Measurements from ENCODE around the gene DCAF15. TPM values are rescaled to one million over a fixed set of nuclear protein-coding genes. Genes with fewer than 3 reads are reported as not detected.

Gene DCAF15
- total RNA-seq, 1 experiment from 2014 or later, result 35.5 TPM

DNA sequence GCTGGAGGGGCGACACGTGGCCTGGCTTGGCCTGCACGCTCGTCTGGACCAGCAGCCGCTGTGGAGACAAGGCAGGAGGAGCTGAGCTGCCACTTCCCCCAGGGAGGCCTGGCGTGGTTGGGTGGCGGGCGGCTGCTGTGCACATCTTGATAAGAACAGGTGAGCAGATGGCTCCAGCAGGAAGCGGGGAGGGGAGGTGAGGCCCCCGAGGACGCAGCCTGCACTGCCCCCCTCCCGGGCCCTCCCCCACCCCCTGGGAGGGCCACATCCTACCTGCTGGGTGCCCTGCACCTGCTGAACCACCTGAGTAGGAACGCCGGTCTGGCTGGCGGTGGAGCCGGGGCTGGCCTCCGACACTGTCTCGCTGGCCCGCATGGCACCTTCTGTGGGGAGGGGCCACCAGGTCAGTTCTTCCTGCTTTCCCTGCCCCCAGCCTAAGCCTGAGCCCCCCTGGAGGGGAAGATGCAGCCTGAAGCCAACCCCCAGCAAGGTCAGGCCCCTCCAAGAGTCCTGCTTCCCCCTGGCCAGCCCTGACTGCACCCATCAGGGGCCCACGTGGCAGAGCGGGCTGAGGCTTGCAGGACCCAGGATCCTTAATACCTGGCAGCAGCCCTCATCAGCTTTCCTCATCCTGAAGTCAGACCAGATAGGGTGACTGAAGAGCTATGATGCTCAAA lies 31.0 kb downstream of the DCAF15 start:
- Mint-ChIP-seq H3K27me3 (ENCODE audit: unreplicated experiment) (no peaks in the 10 kb centered on the region), H3K9me3 (ENCODE audit: low read depth, unreplicated experiment) (no peaks in the 10 kb centered on the region), H3K27ac (ENCODE audit: unreplicated experiment) (no peak overlapping the region), H3K4me1 (ENCODE audit: low read depth, unreplicated experiment) (no peaks in the 10 kb centered on the region), H3K36me3 (ENCODE audit: insufficient read depth, unreplicated experiment) (no peaks in the 10 kb centered on the region), H3K4me3 (ENCODE audit: low read depth, unreplicated experiment) (no peak overlapping the region)
- CTCF ChIA-PET, result no interaction called here
- TF ChIP-seq, protein P1, sequence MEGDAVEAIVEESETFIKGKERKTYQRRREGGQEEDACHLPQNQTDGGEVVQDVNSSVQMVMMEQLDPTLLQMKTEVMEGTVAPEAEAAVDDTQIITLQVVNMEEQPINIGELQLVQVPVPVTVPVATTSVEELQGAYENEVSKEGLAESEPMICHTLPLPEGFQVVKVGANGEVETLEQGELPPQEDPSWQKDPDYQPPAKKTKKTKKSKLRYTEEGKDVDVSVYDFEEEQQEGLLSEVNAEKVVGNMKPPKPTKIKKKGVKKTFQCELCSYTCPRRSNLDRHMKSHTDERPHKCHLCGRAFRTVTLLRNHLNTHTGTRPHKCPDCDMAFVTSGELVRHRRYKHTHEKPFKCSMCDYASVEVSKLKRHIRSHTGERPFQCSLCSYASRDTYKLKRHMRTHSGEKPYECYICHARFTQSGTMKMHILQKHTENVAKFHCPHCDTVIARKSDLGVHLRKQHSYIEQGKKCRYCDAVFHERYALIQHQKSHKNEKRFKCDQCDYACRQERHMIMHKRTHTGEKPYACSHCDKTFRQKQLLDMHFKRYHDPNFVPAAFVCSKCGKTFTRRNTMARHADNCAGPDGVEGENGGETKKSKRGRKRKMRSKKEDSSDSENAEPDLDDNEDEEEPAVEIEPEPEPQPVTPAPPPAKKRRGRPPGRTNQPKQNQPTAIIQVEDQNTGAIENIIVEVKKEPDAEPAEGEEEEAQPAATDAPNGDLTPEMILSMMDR (IDR thresholded peaks at IDR 0.05; ENCODE audit: unreplicated experiment), result no peak
- DNase-seq, result no peak
- no TSS peak for BruUV-seq (replicated peaks)
- intact Hi-C loops (cut with micrococcal nuclease; ENCODE audit: unreplicated experiment), result no loop called here

DNA sequence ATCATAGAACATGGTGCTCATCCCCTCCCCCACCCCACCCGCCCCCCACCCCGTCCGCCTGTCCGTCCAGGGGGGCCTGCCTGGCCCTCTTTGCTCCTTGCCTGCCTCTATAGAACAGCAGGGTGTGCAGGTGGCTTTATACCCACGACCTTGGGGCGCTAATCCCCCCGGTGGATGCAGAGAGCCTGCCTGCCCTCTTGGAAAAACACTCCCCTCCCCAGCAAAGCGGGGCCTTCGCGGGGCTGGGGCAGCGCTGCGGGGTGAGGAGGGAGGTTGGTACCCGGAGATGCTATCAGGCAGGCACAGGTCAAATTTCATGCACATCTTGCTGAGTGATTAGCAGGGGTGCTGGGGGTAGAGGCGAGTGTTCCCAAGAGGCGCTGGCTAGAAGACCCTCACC lies 31.9 kb downstream of the DCAF15 start:
- H3K27ac Mint-ChIP-seq (ENCODE audit: unreplicated experiment), result no peak overlapping the region
- intact Hi-C loops (cut with micrococcal nuclease; ENCODE audit: unreplicated experiment), result no loop called here
- TF ChIP-seq, protein P1 (IDR thresholded peaks at IDR 0.05; ENCODE audit: unreplicated experiment), result no peak
- CTCF ChIA-PET, result no interaction called here
- no peak overlapping the region for H3K4me3 Mint-ChIP-seq (ENCODE audit: low read depth, unreplicated experiment)
- H3K4me1 Mint-ChIP-seq (ENCODE audit: low read depth, unreplicated experiment), result no peaks in the 10 kb centered on the region
- peaks cover 5% of the 10 kb centered on the region for H3K36me3 Mint-ChIP-seq (ENCODE audit: insufficient read depth, unreplicated experiment)
- BruUV-seq (replicated peaks), result no TSS peak
- no peaks in the 10 kb centered on the region for H3K27me3 Mint-ChIP-seq (ENCODE audit: unreplicated experiment)
- H3K9me3 Mint-ChIP-seq (ENCODE audit: low read depth, unreplicated experiment), result no peaks in the 10 kb centered on the region
- no peak for DNase-seq

DNA sequence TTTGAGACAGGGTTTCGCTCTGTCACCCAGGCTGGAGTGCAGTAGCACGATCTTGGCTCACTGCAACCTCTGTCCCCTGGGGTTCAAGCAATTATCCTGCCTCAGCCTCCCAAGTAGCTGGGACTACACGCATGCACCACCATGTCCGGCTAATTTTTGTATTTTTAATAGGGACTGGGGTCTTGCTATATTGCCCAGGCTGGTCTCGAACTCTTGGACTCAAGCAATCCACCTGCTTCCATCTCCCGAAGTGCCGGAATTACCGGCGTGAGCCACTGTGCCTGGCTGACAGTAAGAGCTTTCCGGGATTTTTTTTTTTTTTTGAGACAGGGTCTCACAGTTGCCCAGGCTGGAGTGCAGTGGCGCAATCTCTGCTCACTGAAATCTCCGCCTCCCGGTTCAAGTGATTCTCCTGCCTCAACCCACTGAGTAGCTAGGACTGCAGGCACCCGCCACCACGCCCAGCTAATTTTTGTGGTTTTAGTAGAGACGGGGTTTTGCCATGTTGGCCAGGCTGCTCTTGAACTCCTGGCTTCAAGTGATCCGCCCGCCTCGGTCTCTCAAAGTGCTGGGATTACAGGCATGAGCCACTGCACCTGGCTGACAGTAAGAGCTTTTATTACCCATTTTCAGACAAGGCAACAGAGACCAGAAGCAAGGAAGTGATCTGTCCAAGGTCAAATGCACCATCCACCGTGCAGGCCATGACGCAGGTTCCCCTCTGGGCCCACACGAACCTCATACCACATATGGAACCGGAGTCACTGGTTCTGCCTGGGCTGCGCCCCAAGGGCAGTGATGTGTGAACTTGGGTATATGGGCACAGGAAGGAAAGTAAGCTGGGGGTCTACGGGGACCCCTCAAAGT lies 32.8 kb downstream of the DCAF15 start:
- intact Hi-C loops (cut with micrococcal nuclease; ENCODE audit: unreplicated experiment), result no loop called here
- no peak for DNase-seq
- Mint-ChIP-seq H3K36me3 (ENCODE audit: insufficient read depth, unreplicated experiment) (peaks cover 14% of the 10 kb centered on the region), H3K27ac (ENCODE audit: unreplicated experiment) (no peak overlapping the region), H3K4me3 (ENCODE audit: low read depth, unreplicated experiment) (no peak overlapping the region), H3K4me1 (ENCODE audit: low read depth, unreplicated experiment) (no peaks in the 10 kb centered on the region), H3K9me3 (ENCODE audit: low read depth, unreplicated experiment) (no peaks in the 10 kb centered on the region), H3K27me3 (ENCODE audit: unreplicated experiment) (no peaks in the 10 kb centered on the region)
- TF ChIP-seq, protein P1 (IDR thresholded peaks at IDR 0.05; ENCODE audit: unreplicated experiment), result no peak
- CTCF ChIA-PET, result no interaction called here
- no TSS peak for BruUV-seq (replicated peaks)

DNA sequence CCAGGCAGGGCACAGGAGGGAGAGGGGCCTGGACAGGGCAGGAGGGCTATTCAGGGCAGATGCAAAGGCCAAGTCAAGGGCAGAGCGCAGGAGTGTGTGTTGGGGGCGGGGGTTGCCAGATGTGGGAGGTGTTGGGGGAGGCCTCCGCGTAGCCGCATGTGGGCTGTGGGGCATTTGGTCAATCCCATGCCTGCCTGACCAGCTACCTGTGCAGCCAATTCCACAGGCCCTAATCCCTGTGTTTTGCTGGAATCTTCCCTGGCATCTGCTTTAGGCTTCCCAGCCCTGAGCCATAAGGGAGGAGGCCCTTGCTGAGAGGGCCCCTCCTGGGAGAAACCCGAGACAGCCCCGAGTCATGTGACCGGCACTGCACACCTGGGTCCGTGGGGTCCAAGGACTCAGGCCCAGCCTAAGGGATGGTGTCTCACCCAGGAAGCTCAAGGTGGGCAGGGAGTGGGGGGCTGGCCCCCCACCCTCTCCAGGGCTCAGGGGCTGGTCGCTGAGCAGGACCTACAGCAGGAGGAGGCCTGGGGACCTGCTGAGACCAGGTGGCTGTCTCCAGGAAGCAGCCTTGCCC lies 33.5 kb downstream of the DCAF15 start:
- Mint-ChIP-seq H3K4me3 (ENCODE audit: low read depth, unreplicated experiment) (no peak overlapping the region), H3K9me3 (ENCODE audit: low read depth, unreplicated experiment) (no peaks in the 10 kb centered on the region), H3K4me1 (ENCODE audit: low read depth, unreplicated experiment) (no peaks in the 10 kb centered on the region), H3K27me3 (ENCODE audit: unreplicated experiment) (no peaks in the 10 kb centered on the region), H3K27ac (ENCODE audit: unreplicated experiment) (no peak overlapping the region), H3K36me3 (ENCODE audit: insufficient read depth, unreplicated experiment) (peaks cover 16% of the 10 kb centered on the region)
- no peak for DNase-seq
- CTCF ChIA-PET, result no interaction called here
- TF ChIP-seq, protein P1 (IDR thresholded peaks at IDR 0.05; ENCODE audit: unreplicated experiment), result no peak
- no TSS peak for BruUV-seq (replicated peaks)
- intact Hi-C loops (cut with micrococcal nuclease; ENCODE audit: unreplicated experiment), result no loop called here
